GM12892 (cell line): ENCODE data around the gene AMPD1.

ENCODE experiments used
- POLR2A ChIP-seq: IDR thresholded peaks from 2 replicates; pipeline ENCODE4 v1.6.1; 2011; ENCODE audit warnings: low read depth, low read length, control low read depth
- POLR2AphosphoS5 ChIP-seq: IDR thresholded peaks from 2 replicates; pipeline ENCODE4 v1.6.1; 2011; ENCODE audit warnings: low read depth, low read length, control low read depth
- TAF1 ChIP-seq: IDR thresholded peaks from 2 replicates; pipeline ENCODE4 v1.6.1; 2011; ENCODE audit warnings: low read depth, mild to moderate bottlenecking, control low read depth, low read length, borderline replicate concordance

DNA sequence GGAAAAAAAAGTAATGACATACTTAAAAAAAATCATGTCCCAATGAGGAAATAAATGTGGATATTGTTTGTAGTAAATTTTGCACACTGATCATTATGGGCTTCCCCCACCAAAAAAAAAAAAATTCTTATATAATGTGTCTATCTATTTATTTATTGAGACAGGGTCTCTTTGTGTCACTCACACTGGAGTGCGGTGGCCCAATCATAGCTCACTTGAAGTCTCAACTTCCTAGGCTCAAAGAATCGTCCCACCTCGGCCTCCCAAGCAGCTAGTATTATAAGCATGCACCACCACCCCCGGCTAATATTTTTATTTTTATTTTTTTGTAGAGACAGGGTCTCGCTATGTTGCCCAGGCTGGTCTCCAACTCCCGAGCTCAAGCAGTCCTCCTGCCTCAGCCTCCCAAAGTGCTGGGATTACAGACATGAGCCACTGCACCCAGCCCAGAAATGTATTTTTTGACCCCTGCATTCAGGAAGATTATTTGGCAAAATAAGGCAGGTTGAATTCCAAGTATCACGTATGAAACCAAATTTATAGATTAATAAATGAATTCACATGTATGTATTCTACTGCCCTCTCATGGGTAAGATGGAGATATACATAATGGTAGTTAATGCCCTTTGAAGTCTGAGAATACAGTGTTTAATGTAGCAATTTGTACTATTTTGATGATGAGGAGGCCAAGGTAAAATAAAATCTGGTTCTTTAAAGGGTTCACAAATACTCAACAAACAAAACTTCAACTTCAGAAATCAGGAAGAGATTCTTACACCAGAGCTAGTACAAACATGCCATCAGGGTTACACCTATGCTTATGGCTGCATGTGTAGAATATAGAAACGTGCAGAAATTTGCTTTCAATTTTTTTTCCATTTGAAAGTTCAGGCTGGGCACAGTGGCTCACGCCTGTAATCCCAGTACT, 24.1 kb downstream of the AMPD1 start:
- TF ChIP-seq POLR2AphosphoS5 (no peak), POLR2A (no peak), TAF1 (no peak)
